HEK293 (cell line): ENCODE measurements around the gene GCSAM.

Experiments
- HOXA7 ChIP-seq: sonication (generic); formaldehyde crosslinking; IDR thresholded peaks from 2 replicates; pipeline ENCODE4 v1.8.1; 2022; ENCODE audit warnings: missing genetic modification reagents, borderline replicate concordance
- SCRT1 ChIP-seq: fragments of 450-650 bp; formaldehyde crosslinking; IDR thresholded peaks from 2 replicates; pipeline ENCODE4 v1.5.1; 2016; ENCODE audit warnings: missing biosample characterization, missing genetic modification characterization, borderline replicate concordance
- YY1 ChIP-seq: fragments of 450-650 bp; formaldehyde crosslinking; IDR thresholded peaks from 2 replicates; pipeline ENCODE4 v1.5.1; 2018; ENCODE audit warnings: missing biosample characterization, missing genetic modification characterization
- ZBTB20 ChIP-seq: fragments of 450-650 bp; formaldehyde crosslinking; IDR thresholded peaks from 2 replicates; pipeline ENCODE4 v1.5.1; 2016; ENCODE audit warnings: missing biosample characterization, missing genetic modification characterization
- ZBTB8A ChIP-seq: fragments of 450-650 bp; formaldehyde crosslinking; IDR thresholded peaks from 2 replicates; pipeline ENCODE4 v1.5.1; 2016; ENCODE audit warnings: missing biosample characterization, missing genetic modification characterization
- ZNF174 ChIP-seq: fragments of 450-650 bp; formaldehyde crosslinking; IDR thresholded peaks from 2 replicates; pipeline ENCODE4 v1.5.0; 2017; ENCODE audit warnings: missing biosample characterization, mild to moderate bottlenecking, missing genetic modification characterization
- ZNF510 ChIP-seq: fragments of 450-650 bp; formaldehyde crosslinking; IDR thresholded peaks from 2 replicates; pipeline ENCODE4 v1.5.1; 2018; ENCODE audit warnings: mild to moderate bottlenecking, missing genetic modification characterization, missing biosample characterization; ENCODE audit not compliant: insufficient replicate concordance
- ZNF530 ChIP-seq: fragments of 450-650 bp; formaldehyde crosslinking; IDR thresholded peaks from 2 replicates; pipeline ENCODE4 v1.5.1; 2016; ENCODE audit warnings: low read depth, missing biosample characterization, missing genetic modification characterization
- ZNF549 ChIP-seq: fragments of 450-650 bp; IDR thresholded peaks from 2 replicates; pipeline ENCODE4 v1.5.1; 2018; ENCODE audit warnings: missing biosample characterization, missing genetic modification characterization, mild to moderate bottlenecking, inconsistent platforms, moderate library complexity
- ZSCAN16 ChIP-seq: fragments of 450-650 bp; formaldehyde crosslinking; IDR thresholded peaks from 2 replicates; pipeline ENCODE4 v1.5.1; 2016; ENCODE audit warnings: missing biosample characterization, missing genetic modification characterization
- TF ChIP-seq, protein P1 (sequence below): fragments of 450-650 bp; formaldehyde crosslinking; IDR thresholded peaks from 2 replicates; pipeline ENCODE4 v1.5.1; 2016; ENCODE audit warnings: missing biosample characterization, missing genetic modification characterization
- TF ChIP-seq, protein P2 (sequence below): fragments of 450-650 bp; formaldehyde crosslinking; IDR thresholded peaks from 2 replicates; pipeline ENCODE4 v1.5.1; 2016; ENCODE audit warnings: missing biosample characterization, missing genetic modification characterization, borderline replicate concordance
- TF ChIP-seq, protein P3 (sequence below): fragments of 450-650 bp; formaldehyde crosslinking; IDR thresholded peaks from 2 replicates; pipeline ENCODE4 v1.5.1; 2016; ENCODE audit warnings: missing biosample characterization, missing genetic modification characterization
- TF ChIP-seq, protein P4 (sequence below): fragments of 450-650 bp; formaldehyde crosslinking; conservative IDR thresholded peaks from 2 replicates; pipeline ENCODE4 v1.5.1; 2016; ENCODE audit warnings: low read depth, missing biosample characterization, missing genetic modification characterization

DNA sequence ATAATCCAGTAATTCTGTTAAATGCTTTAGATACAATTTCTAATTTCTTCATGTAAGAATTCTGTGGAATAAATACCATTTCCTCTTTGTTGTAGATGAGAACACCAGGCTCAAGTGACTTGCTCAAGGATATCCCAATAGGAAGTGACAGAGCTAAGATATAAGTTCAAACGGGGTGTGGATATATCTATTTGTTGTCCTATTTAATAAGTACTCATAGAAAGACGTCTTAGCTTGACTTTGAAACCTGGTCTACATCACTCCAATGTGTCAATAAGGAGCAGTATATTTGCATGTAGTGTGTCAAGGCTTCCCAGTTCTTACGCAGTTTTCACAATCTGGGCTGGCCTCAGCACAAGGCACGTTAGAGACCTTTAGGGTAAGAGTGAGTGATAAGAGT, 4.7 kb upstream of the GCSAM start:
- no peak for TF ChIP-seq ZNF530
- TF ChIP-seq, protein P1, sequence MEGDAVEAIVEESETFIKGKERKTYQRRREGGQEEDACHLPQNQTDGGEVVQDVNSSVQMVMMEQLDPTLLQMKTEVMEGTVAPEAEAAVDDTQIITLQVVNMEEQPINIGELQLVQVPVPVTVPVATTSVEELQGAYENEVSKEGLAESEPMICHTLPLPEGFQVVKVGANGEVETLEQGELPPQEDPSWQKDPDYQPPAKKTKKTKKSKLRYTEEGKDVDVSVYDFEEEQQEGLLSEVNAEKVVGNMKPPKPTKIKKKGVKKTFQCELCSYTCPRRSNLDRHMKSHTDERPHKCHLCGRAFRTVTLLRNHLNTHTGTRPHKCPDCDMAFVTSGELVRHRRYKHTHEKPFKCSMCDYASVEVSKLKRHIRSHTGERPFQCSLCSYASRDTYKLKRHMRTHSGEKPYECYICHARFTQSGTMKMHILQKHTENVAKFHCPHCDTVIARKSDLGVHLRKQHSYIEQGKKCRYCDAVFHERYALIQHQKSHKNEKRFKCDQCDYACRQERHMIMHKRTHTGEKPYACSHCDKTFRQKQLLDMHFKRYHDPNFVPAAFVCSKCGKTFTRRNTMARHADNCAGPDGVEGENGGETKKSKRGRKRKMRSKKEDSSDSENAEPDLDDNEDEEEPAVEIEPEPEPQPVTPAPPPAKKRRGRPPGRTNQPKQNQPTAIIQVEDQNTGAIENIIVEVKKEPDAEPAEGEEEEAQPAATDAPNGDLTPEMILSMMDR (tag by site-specific recombination), result no peak
- TF ChIP-seq, protein P2, sequence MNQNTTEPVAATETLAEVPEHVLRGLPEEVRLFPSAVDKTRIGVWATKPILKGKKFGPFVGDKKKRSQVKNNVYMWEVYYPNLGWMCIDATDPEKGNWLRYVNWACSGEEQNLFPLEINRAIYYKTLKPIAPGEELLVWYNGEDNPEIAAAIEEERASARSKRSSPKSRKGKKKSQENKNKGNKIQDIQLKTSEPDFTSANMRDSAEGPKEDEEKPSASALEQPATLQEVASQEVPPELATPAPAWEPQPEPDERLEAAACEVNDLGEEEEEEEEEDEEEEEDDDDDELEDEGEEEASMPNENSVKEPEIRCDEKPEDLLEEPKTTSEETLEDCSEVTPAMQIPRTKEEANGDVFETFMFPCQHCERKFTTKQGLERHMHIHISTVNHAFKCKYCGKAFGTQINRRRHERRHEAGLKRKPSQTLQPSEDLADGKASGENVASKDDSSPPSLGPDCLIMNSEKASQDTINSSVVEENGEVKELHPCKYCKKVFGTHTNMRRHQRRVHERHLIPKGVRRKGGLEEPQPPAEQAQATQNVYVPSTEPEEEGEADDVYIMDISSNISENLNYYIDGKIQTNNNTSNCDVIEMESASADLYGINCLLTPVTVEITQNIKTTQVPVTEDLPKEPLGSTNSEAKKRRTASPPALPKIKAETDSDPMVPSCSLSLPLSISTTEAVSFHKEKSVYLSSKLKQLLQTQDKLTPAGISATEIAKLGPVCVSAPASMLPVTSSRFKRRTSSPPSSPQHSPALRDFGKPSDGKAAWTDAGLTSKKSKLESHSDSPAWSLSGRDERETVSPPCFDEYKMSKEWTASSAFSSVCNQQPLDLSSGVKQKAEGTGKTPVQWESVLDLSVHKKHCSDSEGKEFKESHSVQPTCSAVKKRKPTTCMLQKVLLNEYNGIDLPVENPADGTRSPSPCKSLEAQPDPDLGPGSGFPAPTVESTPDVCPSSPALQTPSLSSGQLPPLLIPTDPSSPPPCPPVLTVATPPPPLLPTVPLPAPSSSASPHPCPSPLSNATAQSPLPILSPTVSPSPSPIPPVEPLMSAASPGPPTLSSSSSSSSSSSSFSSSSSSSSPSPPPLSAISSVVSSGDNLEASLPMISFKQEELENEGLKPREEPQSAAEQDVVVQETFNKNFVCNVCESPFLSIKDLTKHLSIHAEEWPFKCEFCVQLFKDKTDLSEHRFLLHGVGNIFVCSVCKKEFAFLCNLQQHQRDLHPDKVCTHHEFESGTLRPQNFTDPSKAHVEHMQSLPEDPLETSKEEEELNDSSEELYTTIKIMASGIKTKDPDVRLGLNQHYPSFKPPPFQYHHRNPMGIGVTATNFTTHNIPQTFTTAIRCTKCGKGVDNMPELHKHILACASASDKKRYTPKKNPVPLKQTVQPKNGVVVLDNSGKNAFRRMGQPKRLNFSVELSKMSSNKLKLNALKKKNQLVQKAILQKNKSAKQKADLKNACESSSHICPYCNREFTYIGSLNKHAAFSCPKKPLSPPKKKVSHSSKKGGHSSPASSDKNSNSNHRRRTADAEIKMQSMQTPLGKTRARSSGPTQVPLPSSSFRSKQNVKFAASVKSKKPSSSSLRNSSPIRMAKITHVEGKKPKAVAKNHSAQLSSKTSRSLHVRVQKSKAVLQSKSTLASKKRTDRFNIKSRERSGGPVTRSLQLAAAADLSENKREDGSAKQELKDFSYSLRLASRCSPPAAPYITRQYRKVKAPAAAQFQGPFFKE, result no peak
- TF ChIP-seq ZBTB20 (tag by site-specific recombination), result no peak
- no peak for TF ChIP-seq HOXA7 (CRISPR knock-in tag)
- no peak for TF ChIP-seq ZNF174 (tag by site-specific recombination)
- TF ChIP-seq, protein P3, sequence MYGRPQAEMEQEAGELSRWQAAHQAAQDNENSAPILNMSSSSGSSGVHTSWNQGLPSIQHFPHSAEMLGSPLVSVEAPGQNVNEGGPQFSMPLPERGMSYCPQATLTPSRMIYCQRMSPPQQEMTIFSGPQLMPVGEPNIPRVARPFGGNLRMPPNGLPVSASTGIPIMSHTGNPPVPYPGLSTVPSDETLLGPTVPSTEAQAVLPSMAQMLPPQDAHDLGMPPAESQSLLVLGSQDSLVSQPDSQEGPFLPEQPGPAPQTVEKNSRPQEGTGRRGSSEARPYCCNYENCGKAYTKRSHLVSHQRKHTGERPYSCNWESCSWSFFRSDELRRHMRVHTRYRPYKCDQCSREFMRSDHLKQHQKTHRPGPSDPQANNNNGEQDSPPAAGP (tag by site-specific recombination), result no peak
- no peak for TF ChIP-seq ZNF549
- TF ChIP-seq YY1 (tag by site-specific recombination), result no peak
- TF ChIP-seq ZSCAN16 (tag by site-specific recombination), result no peak
- TF ChIP-seq, protein P4, sequence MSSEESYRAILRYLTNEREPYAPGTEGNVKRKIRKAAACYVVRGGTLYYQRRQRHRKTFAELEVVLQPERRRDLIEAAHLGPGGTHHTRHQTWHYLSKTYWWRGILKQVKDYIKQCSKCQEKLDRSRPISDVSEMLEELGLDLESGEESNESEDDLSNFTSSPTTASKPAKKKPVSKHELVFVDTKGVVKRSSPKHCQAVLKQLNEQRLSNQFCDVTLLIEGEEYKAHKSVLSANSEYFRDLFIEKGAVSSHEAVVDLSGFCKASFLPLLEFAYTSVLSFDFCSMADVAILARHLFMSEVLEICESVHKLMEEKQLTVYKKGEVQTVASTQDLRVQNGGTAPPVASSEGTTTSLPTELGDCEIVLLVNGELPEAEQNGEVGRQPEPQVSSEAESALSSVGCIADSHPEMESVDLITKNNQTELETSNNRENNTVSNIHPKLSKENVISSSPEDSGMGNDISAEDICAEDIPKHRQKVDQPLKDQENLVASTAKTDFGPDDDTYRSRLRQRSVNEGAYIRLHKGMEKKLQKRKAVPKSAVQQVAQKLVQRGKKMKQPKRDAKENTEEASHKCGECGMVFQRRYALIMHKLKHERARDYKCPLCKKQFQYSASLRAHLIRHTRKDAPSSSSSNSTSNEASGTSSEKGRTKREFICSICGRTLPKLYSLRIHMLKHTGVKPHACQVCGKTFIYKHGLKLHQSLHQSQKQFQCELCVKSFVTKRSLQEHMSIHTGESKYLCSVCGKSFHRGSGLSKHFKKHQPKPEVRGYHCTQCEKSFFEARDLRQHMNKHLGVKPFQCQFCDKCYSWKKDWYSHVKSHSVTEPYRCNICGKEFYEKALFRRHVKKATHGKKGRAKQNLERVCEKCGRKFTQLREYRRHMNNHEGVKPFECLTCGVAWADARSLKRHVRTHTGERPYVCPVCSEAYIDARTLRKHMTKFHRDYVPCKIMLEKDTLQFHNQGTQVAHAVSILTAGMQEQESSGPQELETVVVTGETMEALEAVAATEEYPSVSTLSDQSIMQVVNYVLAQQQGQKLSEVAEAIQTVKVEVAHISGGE (tag by site-specific recombination), result no peak
- no peak for TF ChIP-seq ZNF510 (tag by site-specific recombination)
- no peak for TF ChIP-seq SCRT1 (tag by site-specific recombination)
- no peak for TF ChIP-seq ZBTB8A (tag by site-specific recombination)
